Measurements from ENCODE around the gene DNAJB12. TPM values are rescaled to one million over a fixed set of nuclear protein-coding genes. Genes with fewer than 3 reads are reported as not detected.
A peak's percentile ranks its signal among the peaks of the same experiment; 100 is the strongest.
"Not testable (repeated sequence)": the region's sequence is repeated elsewhere in the genome, so short reads cannot be mapped to it uniquely, and the experiment has no call there.

The DNAJB12 gene
- total RNA-seq, 1 donor from 2014 or later, result 30.6 TPM

GRCh38 chr10:72328829-72329204 lies 25.9 kb downstream of the DNAJB12 start:
- H3K4me1 Mint-ChIP-seq (ENCODE audit: unreplicated experiment), result peaks cover 57% of the 10 kb centered on the region
- H3K9me3 Mint-ChIP-seq, result no peaks in the 10 kb centered on the region

GRCh38 chr10:72328045-72328828 lies 26.5 kb downstream of the DNAJB12 start:
- Mint-ChIP-seq H3K4me3 (no peak overlapping the region), H3K4me1 (ENCODE audit: unreplicated experiment) (peaks cover 54% of the 10 kb centered on the region), H3K27ac (no peak overlapping the region), H3K36me3 (no peaks in the 10 kb centered on the region), H3K9me3 (no peaks in the 10 kb centered on the region), H3K27me3 (no peaks in the 10 kb centered on the region)
- DNase-seq (ENCODE audit: extremely low spot score, unreplicated experiment), result no peak
- peak; percentile 71 for TF ChIP-seq CTCF (conservative IDR thresholded peaks at IDR 0.05)

More at GRCh38 chr10:72328829-72329204, 25.9 kb downstream of the DNAJB12 start:
- Mint-ChIP-seq H3K36me3 (no peaks in the 10 kb centered on the region), H3K27me3 (no peaks in the 10 kb centered on the region), H3K27ac (no peak overlapping the region), H3K4me3 (no peak overlapping the region)
- no peak for TF ChIP-seq CTCF (conservative IDR thresholded peaks at IDR 0.05)
- DNase-seq (ENCODE audit: extremely low spot score, unreplicated experiment), result no peak

- H3K4me3 Mint-ChIP-seq, result peak overlapping the region; percentile 48
- not testable (repeated sequence) for H3K36me3 Mint-ChIP-seq; H3K27me3 Mint-ChIP-seq; DNase-seq (ENCODE audit: extremely low spot score, unreplicated experiment); H3K9me3 Mint-ChIP-seq
- peak overlapping the region; percentile 34 for H3K27ac Mint-ChIP-seq
- H3K4me1 Mint-ChIP-seq (ENCODE audit: unreplicated experiment), result peaks cover 47% of the 10 kb centered on the region
These were observed 27.8 kb downstream of the DNAJB12 start for GRCh38 chr10:72326665-72327603.

GRCh38 chr10:72325243-72326175 lies 29.2 kb downstream of the DNAJB12 start:
- not testable (repeated sequence) for H3K4me3 Mint-ChIP-seq; H3K27ac Mint-ChIP-seq; H3K27me3 Mint-ChIP-seq; DNase-seq (ENCODE audit: extremely low spot score, unreplicated experiment); H3K9me3 Mint-ChIP-seq; H3K36me3 Mint-ChIP-seq
- peaks cover 41% of the 10 kb centered on the region for H3K4me1 Mint-ChIP-seq (ENCODE audit: unreplicated experiment)

GRCh38 chr10:72323771-72324191 lies 30.9 kb downstream of the DNAJB12 start:
- H3K4me3 Mint-ChIP-seq, result no peak overlapping the region
- no peaks in the 10 kb centered on the region for H3K9me3 Mint-ChIP-seq
- H3K4me1 Mint-ChIP-seq (ENCODE audit: unreplicated experiment), result peaks cover 43% of the 10 kb centered on the region
- peaks cover 2% of the 10 kb centered on the region for H3K27me3 Mint-ChIP-seq
- H3K27ac Mint-ChIP-seq, result no peak overlapping the region
- no peak for DNase-seq (ENCODE audit: extremely low spot score, unreplicated experiment)
- TF ChIP-seq CTCF (conservative IDR thresholded peaks at IDR 0.05), result no peak
- H3K36me3 Mint-ChIP-seq, result no peaks in the 10 kb centered on the region

GRCh38 chr10:72323108-72323749 lies 31.5 kb downstream of the DNAJB12 start:
- no peak for TF ChIP-seq CTCF (conservative IDR thresholded peaks at IDR 0.05)
- no peaks in the 10 kb centered on the region for H3K36me3 Mint-ChIP-seq
- peaks cover 39% of the 10 kb centered on the region for H3K4me1 Mint-ChIP-seq (ENCODE audit: unreplicated experiment)
- H3K4me3 Mint-ChIP-seq, result no peak overlapping the region
- peak overlapping the region; percentile 23 for H3K27ac Mint-ChIP-seq
- peaks cover 2% of the 10 kb centered on the region for H3K27me3 Mint-ChIP-seq
- H3K9me3 Mint-ChIP-seq, result no peaks in the 10 kb centered on the region
- no peak for DNase-seq (ENCODE audit: extremely low spot score, unreplicated experiment)

Data from type B pancreatic cell (in vitro differentiated cells).